Erythroblast (primary cell): ENCODE measurements around the gene ADAMTSL4.

Experiments
- GATA1 ChIP-seq: IDR thresholded peaks from 2 replicates; pipeline ENCODE4 v1.6.1; 2011; ENCODE audit warnings: low read depth, mild to moderate bottlenecking, control low read depth, low read length, moderate library complexity
- POLR2A ChIP-seq: IDR thresholded peaks from 2 replicates; pipeline ENCODE4 v1.6.1; 2011; ENCODE audit warnings: mild to moderate bottlenecking, low read length

DNA sequence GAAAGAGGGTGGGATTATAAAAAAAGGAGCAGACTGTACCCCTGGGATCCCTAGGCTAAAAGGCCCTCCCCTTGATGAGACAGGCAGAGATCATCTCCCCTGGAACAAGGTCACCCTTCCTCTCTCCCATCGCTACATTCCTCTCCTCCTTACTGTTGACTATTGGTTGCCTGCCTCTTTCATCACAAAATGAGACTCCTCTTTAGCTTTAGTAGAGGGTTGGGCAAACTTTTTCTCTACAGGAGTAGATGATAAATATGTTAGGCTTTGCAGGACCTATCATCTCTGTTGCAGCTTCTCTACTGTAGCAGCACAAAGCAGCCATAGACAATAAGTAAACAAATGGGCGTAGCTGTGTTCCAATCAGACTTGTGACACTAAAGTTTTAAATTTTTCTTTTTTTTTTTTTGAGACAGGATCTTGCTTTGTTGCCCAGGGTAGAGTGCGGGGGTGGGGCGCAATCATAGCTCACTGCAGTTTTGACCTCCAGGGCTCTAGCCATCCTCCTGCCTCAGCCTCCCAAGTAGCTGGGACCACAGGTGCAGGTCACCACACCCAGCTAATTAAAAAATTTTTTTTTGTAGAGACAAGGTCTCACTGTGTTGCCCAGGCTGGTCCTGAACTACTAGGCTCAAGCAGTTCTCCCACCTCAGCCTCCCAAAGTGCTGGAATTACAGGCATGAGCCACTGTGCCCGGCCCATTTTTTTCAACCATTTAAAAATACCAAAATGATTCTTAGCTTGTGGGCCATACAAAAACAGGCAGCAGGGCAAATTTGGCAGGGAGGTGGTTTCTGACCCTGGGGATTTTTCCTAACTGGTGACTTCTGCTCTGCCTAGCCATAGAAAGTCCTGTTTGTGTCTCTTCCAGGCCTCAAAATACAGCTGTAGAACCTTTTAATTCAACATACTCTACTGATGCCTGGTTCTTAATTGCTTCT lies 15.1 kb downstream of the ADAMTSL4 start:
- TF ChIP-seq POLR2A (peak; percentile 36), GATA1 (no peak)
